Dendritic cell treated with granulocyte-macrophage colony-stimulating factor and Interleukin-4, amounts not matched to agents 40 ng/mL and 50 ng/mL, for 4 days (primary cell): ENCODE data around the gene HLA-DOA.

ENCODE experiments used
- H3K27ac Mint-ChIP-seq: one replicate; pipeline ENCODE4 v1.8.0; 2022; ENCODE audit warnings: mild to moderate bottlenecking, mixed read lengths
- H3K27me3 Mint-ChIP-seq: one replicate; pipeline ENCODE4 v1.8.0; 2022; ENCODE audit warnings: mild to moderate bottlenecking, mixed read lengths
- H3K36me3 Mint-ChIP-seq: one replicate; pipeline ENCODE4 v1.8.0; 2022; ENCODE audit warnings: low read depth, mixed read lengths
- H3K4me1 Mint-ChIP-seq: one replicate; pipeline ENCODE4 v1.8.0; 2022; ENCODE audit warnings: low read depth, mixed read lengths
- H3K4me3 Mint-ChIP-seq: one replicate; pipeline ENCODE4 v1.8.0; 2022; ENCODE audit warnings: mild to moderate bottlenecking, moderate library complexity, mixed read lengths
- H3K9me3 Mint-ChIP-seq: one replicate; pipeline ENCODE4 v1.8.0; 2022; ENCODE audit warnings: mixed read lengths
- intact Hi-C: fragments of 100-400 bp; cut with micrococcal nuclease; formaldehyde crosslinking; loops from one replicate; pipeline ENCODE4 v1.15.0; 2022

HLA-DOA gene

GRCh38 chr6:32970413-32971241, 38.8 kb downstream of the HLA-DOA start:
- Mint-ChIP-seq H3K27me3 (no peaks in the 10 kb centered on the region), H3K9me3 (no peaks in the 10 kb centered on the region), H3K36me3 (peaks cover 83% of the 10 kb centered on the region), H3K4me1 (peaks cover 40% of the 10 kb centered on the region), H3K27ac (peak overlapping the region; percentile 100), H3K4me3 (peak overlapping the region; percentile 97)
- intact Hi-C loops: loop anchor here (5.0 kb wide), 2 partner anchors 33 to 128 kb away; partner anchors contain the start of gene PSMB8

DNA sequence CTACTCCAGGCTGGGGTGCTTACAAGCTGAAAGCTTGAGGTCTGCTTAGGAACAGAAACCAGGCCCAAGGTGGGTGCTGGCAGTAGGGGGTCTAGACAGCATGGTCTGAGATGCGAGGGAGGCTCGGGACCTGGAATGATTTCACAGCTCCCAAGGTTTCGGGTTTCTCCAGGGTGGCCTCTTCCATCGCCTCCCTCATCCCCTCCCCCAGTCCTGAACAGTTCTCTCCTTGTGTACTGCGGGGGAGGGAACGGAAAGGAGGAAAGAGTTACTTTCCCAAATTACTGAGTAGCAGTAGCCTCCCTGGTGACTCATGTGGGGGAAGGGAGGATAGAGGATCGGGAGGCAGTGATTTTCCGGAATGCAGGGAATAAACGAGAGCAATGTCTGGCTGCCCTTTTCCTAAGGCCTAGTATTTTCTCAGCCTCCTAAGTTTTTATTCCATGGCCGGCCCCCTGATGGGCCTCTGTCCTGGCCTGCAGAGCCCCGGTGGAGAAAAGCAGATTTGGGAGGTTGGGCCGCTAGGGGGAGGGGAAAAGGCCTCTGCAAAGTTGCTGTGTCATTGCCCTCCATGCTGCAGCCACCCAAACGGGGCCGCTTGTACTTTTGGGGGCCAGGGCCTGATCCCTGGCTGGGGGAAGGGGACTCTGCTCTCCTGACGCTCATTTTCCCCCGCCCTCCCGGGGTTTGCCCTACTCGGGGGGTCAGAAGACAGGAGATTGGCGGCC, 39.5 kb downstream of the HLA-DOA start:
- Mint-ChIP-seq H3K27ac (peak overlapping the region; percentile 100), H3K27me3 (no peaks in the 10 kb centered on the region), H3K9me3 (no peaks in the 10 kb centered on the region), H3K4me3 (peak overlapping the region; percentile 97), H3K36me3 (peaks cover 82% of the 10 kb centered on the region), H3K4me1 (peaks cover 40% of the 10 kb centered on the region)
- intact Hi-C loops: loop anchor here (5.0 kb wide), 3 partner anchors 33 to 128 kb away; partner anchors contain the start of gene PSMB8

- Mint-ChIP-seq H3K4me3 (peak overlapping the region; percentile 97), H3K27me3 (no peaks in the 10 kb centered on the region), H3K27ac (peak overlapping the region; percentile 100), H3K36me3 (peaks cover 74% of the 10 kb centered on the region), H3K4me1 (peaks cover 44% of the 10 kb centered on the region), H3K9me3 (no peaks in the 10 kb centered on the region)
- intact Hi-C loops: loop anchor here (5.0 kb wide), 1 partner anchor 77 kb away; no protein-coding TSS in a partner anchor
These were observed 40.3 kb downstream of the HLA-DOA start for GRCh38 chr6:32968867-32969684.

GRCh38 chr6:32968093-32968866, 41.1 kb downstream of the HLA-DOA start, which contains the start of gene BRD2:
Gene BRD2 (plus strand): TSS chr6:32968594. CDS start chr6:32972899, 4,305 bp downstream.
- peaks cover 66% of the 10 kb centered on the region for H3K36me3 Mint-ChIP-seq
- H3K4me3 Mint-ChIP-seq: peak within 1 kb of the TSS; percentile 97
- no peaks in the 10 kb centered on the region for H3K27me3 Mint-ChIP-seq
- H3K9me3 Mint-ChIP-seq: no peaks in the 10 kb centered on the region
- H3K4me1 Mint-ChIP-seq: peaks cover 48% of the 10 kb centered on the region
- intact Hi-C loops: loop anchor here (5.0 kb wide), 1 partner anchor 76 kb away; no protein-coding TSS in a partner anchor
- peak within 1 kb of the TSS; percentile 100 for H3K27ac Mint-ChIP-seq

DNA sequence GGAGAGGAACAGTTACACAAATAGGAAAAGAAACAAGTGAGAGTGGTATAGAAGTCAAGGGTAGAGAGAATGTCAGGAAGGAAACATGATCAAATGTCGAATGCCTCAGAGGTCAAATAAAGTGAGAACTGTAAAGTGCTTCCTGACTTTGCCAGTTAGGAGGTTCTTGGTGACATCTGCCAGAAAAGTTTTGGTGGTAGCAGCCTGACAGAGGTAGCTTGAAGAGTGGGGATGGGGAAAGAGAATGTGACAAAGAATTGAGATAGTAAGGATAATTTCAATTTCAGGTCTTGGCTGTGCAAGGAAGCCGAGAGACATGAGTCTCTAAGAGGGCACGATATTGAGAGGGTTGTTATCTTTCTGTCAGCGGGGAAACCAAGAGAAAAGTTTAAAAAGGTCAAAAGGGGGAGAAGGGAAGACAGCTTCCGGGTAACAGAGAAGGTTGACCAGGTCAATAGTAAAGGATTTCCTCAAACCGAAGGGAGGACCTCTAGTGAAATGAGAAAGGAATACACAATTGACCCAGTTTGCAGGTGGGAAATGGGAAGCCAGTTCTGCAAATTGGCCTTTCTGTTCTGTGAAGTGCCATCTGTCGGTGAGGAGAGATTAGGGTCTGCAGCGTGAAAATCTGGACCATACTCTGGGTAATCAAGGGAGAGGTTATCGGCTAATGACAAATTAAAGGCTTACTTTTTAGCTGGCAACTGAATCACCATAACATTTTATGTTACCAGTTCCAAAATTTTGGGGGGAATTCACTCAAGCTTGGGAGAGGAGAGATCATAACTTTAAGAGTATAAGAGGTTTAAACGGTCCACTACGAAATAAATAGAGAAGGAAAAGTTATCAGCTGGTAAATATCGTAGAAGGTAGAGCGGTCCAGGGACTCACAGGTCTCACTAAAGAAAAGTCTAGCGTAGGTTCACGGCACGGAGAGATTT, 42.0 kb downstream of the HLA-DOA start:
- Mint-ChIP-seq H3K36me3 (peaks cover 58% of the 10 kb centered on the region), H3K27me3 (no peaks in the 10 kb centered on the region), H3K4me1 (peaks cover 52% of the 10 kb centered on the region), H3K4me3 (peak overlapping the region; percentile 97), H3K27ac (peak overlapping the region; percentile 100), H3K9me3 (no peaks in the 10 kb centered on the region)
- intact Hi-C loops: loop anchor here (5.0 kb wide), 1 partner anchor 75 kb away; no protein-coding TSS in a partner anchor

GRCh38 chr6:32964776-32965175, 44.6 kb downstream of the HLA-DOA start:
- intact Hi-C loops: loop anchor here (5.0 kb wide), 1 partner anchor 72 kb away; no protein-coding TSS in a partner anchor
- no peaks in the 10 kb centered on the region for H3K9me3 Mint-ChIP-seq
- no peak overlapping the region for H3K27ac Mint-ChIP-seq

DNA sequence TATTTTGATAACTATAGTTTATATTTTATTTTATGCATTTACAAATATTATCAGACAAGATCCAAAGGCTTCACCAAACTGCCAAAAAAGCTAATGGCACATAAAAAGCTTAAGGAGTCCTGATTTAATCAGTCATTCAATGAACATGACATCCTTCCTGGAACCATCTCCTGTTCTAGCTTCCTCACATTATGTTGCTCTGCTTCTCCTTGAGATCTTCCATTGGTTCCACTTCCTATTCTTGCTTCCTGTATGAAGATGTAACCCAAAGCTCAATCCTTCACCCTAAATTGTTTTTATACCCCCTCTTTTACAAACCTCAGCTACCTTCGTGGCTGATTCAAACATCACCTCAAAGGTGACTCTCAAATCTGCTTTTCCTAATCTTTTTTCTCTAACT, 45.5 kb downstream of the HLA-DOA start:
- intact Hi-C loops: no loop called here
- Mint-ChIP-seq H3K4me1 (peaks cover 73% of the 10 kb centered on the region), H3K27me3 (no peaks in the 10 kb centered on the region), H3K27ac (no peak overlapping the region), H3K9me3 (no peaks in the 10 kb centered on the region), H3K4me3 (no peak overlapping the region), H3K36me3 (peaks cover 29% of the 10 kb centered on the region)

More at GRCh38 chr6:32964776-32965175, 44.6 kb downstream of the HLA-DOA start:
- Mint-ChIP-seq H3K4me1 (peaks cover 73% of the 10 kb centered on the region), H3K4me3 (no peak overlapping the region), H3K27me3 (no peaks in the 10 kb centered on the region), H3K36me3 (peaks cover 33% of the 10 kb centered on the region)

DNA sequence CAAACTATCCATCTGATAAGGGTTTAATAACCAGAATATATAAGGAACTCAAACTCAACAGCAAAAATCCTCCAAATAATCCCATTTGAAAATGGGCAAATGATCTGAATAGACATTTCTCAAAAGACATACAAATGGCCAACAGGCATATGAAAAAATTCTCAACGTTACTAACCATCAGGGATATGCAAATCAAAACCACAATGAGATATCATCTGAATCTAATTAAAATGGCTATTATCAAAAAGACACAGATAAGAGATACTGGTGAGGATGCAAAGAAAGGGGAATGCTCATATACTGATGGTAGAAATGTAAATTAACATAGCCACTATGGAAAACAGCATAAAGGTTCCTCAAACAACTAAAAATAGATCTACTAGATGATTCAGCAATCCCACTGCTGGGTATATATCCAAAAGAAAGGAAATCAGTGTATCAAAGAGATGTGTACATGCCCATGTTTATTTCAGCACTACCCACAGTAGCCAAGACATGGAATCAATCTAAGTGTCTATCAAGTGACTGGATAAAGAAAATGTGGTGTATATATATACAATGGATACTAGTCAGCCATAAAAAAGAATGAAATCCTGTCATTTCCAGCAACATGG, 47.1 kb downstream of the HLA-DOA start:
- H3K9me3 Mint-ChIP-seq: no peaks in the 10 kb centered on the region
- peaks cover 22% of the 10 kb centered on the region for H3K36me3 Mint-ChIP-seq
- no peak overlapping the region for H3K4me3 Mint-ChIP-seq
- intact Hi-C loops: no loop called here
- H3K4me1 Mint-ChIP-seq: peaks cover 67% of the 10 kb centered on the region
- no peaks in the 10 kb centered on the region for H3K27me3 Mint-ChIP-seq
- H3K27ac Mint-ChIP-seq: no peak overlapping the region

DNA sequence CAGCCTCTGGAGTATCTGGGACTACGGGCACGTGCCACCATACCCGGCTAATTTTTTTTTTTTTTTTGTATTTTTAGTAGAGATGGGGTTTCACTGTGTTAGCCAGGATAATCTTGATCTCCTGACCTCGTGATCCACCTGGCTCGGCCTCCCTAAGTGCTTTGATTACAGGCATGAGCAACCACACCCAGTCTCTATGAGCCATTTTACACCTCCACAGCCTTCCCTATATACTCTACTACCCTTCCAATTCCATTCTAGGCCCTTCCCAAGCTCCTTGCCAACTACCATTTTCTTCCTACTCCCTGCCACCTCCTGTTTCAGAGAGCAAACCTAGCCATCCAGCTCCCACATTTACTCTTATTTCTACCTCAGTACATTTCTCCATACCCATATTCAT, 48.8 kb downstream of the HLA-DOA start:
- Mint-ChIP-seq H3K36me3 (peaks cover 26% of the 10 kb centered on the region), H3K4me3 (no peak overlapping the region), H3K27ac (peak overlapping the region; percentile 7), H3K4me1 (peaks cover 64% of the 10 kb centered on the region), H3K9me3 (no peaks in the 10 kb centered on the region), H3K27me3 (no peaks in the 10 kb centered on the region)
- intact Hi-C loops: no loop called here

GRCh38 chr6:32956176-32956575, 53.2 kb downstream of the HLA-DOA start:
- peak overlapping the region; percentile 30 for H3K27ac Mint-ChIP-seq
- H3K4me1 Mint-ChIP-seq: peaks cover 52% of the 10 kb centered on the region
- H3K4me3 Mint-ChIP-seq: no peak overlapping the region
- intact Hi-C loops: no loop called here
- H3K27me3 Mint-ChIP-seq: no peaks in the 10 kb centered on the region
- H3K36me3 Mint-ChIP-seq: peaks cover 54% of the 10 kb centered on the region
- H3K9me3 Mint-ChIP-seq: no peaks in the 10 kb centered on the region

- intact Hi-C loops: loop anchor here (1.0 kb wide), 1 partner anchor 11 kb away; no protein-coding TSS in a partner anchor
- no peak overlapping the region for H3K4me3 Mint-ChIP-seq
These were observed 54.2 kb downstream of the HLA-DOA start for GRCh38 chr6:32954986-32955802.

More at GRCh38 chr6:32954986-32955802, 54.2 kb downstream of the HLA-DOA start:
- H3K36me3 Mint-ChIP-seq: peaks cover 64% of the 10 kb centered on the region
- H3K9me3 Mint-ChIP-seq: no peaks in the 10 kb centered on the region
- no peaks in the 10 kb centered on the region for H3K27me3 Mint-ChIP-seq
- peak overlapping the region; percentile 30 for H3K27ac Mint-ChIP-seq
- peaks cover 55% of the 10 kb centered on the region for H3K4me1 Mint-ChIP-seq
